ENCODE results near the gene INAFM1.

INAFM1 gene

DNA sequence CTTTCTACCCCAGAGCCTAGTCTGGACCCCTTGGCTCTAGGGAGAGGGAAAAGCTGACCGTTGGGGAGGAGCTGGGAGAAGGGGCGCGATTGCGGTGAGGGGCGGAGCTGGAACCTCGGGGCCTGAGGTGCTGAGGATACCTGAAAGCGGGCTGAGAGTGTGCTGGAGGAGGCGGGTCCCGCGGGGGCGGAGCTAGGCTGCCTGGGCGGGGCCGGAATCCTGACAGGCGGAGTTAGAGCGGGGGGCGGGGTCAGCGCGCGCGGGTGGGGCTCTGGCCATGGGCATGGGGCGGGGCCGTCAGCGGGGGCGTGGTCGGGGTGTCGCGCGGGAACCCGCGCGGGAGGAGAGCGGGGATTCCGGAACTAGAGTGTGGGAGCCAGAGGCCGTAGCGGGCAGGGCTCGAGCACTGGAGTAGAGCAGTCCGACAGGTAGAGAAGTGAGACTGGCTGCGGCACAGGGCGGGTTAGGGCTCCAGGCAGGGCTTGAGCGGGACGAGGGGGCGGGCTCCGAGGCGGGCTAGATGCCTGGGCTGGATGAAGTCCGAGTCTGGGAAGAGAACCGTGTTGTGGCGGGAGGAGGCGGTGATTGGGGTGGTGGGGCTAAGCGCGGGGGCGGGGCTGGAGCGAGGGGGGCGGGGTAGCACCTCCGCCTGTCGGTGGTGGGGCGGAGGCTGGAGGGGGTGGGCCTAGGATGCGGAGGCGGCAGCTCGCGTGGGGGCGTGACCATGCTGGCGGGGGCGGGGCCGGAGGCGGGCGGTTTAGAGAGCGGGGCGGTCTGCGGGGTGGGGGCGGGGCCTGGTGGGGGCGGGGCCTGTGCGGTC, at the start of gene INAFM1:
INAFM1 (plus strand) TSS at position 815 of the 820 bp plus-strand sequence. CDS start 35 bp downstream, outside the sequence.
- DNase-seq, result peak; percentile 95 to 100 (median 99)

DNA sequence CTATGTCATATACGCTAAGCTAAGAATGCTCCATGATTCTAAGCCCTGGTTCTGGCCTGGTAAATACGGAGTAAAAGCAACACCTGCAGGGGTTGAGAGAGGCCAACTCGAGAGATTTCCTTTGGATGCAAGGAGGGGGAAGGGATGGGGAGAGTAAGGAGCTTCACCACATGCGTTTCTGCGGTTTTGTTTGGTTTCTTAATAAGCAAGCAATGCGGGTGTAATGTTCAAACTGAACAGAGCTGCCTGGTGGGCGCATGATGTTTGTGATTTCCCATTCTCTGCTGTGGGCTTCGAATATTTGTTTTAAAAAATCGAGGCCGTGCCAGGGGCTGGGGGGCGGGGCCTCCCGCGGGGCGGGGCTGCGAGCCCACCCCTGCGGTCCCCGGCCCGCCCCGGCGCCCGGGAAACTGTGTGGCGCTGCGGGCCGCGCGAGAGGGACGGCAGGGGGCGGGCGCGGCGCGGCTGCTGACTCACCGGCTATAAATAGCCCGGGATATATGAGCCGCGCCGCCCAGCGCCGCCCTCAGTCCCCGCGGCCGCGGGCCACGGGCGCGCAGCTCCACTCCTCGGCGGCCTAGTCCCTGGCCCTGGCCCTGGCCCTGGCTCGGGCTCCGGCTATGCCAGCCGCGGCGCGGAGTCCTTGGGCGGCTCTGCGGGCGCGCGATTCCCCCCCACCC, 48.8 kb upstream of the INAFM1 start:
- DNase-seq, result peak; percentile 88 to 96 (median 95)

DNA sequence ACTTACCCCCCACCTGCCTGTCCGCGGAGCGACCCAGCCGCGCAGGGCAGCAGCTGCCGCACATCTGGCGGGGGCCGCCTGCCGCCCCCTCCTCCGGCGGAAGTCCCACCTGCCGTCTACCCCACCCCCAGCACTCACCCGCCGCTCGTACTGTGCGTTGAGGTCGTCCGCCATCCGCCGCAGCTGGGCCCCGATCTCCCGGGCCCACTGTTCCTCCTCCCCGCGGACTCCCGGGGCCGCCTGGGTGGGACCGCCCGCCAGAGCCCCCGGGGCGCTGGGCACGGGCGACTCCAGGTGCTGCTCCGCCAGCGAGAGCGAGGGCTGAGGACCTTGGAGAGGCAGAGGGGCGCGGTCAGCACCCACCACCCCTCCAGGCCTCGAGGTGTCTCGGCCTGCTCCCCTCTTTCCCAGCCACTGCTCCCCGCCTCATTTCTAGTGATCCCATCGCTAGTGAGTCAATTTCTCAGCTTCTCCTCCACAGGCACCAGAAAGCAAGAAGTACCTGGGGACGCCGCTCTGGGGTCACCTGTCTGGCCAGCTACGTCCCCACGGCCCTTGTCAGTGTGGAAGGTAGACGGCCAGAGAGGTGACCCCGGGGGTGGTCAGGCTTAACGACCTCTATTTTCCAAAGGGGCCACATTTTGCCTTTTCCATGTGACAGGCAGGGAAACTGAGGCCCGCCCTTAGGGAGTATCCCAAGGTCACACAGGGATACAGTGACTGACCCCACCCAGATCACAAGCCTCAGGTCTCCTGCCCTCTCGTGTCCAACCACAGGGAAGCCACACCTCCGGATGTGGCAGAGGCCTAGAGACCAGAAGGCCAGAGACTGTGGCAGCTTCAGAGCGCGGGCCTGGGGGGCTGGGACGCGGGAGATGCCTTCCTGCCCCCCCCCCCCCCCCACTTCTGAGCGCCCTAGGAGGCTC, 48.0 kb upstream of the INAFM1 start:
- peak; percentile 84 to 90 (median 84) for DNase-seq

DNA sequence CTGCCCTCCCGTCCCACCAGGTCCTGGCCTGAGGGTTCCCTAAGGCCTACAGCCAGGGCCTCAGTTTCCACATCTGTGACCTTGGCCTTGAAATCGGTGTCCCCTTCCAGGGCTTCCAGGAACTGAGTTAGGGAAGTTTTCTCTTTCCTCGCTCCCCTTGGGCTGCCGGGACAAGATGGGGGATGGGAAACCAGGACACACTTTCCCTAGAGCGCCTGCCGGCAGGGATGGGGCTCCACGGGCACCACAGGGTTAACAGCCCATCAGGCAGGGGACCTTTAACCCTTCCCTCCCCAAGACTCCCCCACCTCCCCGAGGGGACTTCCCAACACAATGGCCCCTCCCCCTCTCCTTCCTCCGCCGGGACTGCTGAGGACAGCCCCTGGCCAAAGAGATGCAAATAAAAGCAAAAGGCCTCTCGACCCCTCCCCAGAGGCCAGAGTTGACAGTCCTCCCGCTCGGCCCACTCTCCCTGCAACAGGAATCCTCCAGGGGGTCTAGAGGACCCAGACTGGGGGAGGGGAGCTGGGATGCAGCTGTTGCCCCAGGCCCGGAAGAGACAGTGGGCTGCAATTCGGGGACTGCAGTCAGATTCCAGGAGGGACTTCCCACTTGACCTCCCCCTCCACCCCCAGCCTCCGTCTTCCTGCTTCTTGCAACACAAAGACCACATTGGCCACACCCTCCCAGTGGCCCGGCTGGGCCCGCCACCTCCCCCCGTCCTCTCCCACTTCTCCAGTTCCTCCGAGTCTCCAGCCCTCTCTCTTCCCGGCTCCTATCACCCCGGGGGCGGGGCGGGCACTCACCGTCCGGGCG, 47.1 kb upstream of the INAFM1 start:
- peak; percentile 93 to 97 (median 93) for DNase-seq

DNA sequence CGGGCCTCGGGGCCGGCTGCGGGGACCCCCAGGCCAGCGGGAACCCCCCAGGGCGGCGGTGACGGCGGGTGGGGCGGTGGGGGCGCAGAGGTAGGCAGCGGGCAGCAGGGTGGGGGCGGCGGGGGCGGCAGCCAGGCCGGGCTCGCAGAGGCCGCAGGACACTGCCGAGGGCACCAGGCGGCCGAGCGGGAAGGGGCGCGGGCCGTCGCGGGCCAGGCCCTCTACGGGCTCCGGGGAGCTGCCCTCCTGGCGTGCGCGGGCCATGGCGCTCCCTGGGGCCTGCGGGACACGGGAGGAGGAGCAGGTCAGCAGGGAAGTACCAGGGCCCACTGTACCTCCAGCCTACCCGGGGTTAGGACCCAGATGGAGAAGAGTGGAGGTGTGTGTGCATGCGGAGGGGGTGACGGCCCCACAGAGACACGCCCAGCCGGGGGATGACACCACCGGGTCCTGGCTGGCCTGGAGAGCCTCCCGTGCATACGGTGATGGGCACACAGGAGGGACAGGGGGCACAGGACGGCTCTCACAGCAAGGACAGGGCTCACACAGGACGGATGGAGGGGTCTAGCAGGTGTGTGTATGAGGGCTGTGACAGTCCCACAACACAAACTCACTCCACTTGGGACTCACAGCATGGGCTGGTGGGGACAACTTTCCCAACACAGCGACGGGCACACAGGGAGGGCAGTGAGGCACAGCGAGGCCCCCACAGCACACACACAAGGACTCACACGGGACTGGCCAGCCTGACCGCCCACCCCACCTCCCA, 46.3 kb upstream of the INAFM1 start:
- DNase-seq, result peak in 1 of 3 donors; percentile 47

DNA sequence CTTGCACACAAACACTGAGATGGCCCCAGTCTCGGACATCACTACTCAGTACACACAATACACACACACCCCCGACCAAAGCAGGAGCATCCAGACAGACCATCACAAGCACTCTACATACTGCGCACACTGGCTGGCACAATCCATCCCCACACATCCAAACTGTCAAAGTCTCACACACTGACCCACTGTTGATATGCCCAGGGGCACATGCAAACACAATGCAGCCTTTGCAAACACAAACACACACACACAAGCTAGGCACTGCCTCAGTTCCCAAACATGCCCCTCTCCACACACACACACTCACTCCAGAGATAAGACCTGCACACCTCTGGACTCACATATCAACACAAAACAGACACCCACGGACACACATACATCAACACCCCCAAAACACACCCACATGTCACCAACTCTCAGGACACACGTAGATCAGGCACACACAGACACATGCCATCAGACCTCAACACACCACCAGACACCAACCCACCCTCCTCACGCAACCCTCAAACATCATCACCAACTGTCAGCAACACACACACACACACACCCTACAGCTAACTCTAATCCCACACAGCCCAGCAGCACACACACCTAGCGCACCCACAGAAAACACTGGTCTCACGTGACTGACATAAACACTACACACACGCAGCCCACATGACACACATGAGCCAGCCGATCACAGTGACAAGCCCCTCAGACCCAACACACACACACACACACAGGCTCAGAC, 45.6 kb upstream of the INAFM1 start:
- DNase-seq, result peak in 2 of 3 donors; percentile 22 to 37

DNA sequence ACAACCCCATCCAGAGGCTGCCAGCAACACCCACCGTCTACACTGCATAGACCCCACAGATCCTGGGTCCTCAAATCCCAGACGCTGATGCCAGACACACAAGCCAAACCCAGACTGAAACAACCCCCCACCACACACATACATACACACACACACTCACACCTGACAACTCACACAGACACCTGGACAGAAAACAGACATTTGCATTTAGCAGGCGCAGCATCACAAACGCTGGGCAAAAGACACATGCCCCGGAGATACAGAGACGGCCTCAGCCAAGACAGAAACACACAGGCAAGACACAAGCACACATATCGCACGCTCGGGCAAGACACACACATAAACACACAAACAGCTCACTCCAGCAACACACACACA, 45.0 kb upstream of the INAFM1 start:
- DNase-seq, result no peak

DNA sequence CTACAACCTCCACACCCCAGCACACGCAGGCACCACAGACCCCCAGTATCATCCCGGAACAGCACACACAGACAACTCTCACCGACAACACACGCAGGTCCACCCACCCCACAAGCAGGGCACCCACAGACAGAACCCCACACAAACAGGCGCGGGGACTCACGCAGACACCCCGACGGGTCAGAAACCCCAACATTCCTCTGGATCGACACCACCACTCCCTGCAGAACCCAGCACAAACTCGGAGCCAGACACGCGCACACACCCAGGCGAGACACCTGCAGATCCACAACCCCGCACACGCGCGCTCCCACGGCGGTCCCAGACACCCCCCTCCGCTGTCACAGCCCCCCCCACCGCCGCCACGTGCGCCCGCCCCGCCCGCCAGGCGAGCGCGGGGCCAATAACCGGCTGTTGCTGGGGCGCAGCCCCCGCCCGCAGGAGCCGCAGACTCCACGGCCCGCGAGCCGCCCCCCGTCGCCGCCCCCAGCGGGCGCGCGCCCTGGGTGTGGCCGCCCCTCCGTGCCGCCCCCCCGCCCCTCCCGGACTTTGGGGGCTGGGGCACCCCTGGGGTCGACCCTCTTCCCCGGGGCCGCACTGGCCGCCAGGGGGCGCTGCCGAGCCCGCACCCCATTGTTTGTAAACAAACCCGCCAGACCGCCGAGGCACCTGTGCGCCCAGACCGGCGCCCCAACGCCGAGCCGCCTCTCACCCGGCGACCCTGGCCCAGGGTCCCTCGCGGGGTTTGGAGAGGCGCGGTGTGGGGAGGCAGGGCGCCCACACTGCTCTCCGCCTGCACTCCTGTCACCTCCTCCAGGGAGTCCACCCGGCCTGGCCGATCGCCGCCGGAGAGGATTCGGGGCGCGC, 44.4 kb upstream of the INAFM1 start:
- peak; percentile 57 to 81 (median 64) for DNase-seq

DNA sequence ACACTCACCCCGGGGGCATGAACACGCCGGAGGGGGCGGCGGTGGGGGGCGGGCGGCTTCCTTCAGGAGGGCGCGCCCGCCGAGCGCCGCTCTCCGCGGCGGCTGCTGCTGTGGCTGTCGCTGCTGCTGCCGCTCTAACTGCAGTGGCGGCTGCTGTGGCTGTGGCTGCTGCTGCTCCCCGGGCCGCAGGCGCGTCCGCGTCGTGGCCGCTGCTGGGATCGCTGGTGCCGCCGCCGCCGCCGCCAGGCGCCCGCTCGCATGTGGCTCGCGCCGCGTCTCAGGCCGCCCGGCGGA, 43.8 kb upstream of the INAFM1 start, which contains the start of gene BBC3:
BBC3 (minus strand) TSS at position 279 of the 294 bp plus-strand sequence. CDS start 2,768 bp downstream, outside the sequence.
- no peak for DNase-seq

DNA sequence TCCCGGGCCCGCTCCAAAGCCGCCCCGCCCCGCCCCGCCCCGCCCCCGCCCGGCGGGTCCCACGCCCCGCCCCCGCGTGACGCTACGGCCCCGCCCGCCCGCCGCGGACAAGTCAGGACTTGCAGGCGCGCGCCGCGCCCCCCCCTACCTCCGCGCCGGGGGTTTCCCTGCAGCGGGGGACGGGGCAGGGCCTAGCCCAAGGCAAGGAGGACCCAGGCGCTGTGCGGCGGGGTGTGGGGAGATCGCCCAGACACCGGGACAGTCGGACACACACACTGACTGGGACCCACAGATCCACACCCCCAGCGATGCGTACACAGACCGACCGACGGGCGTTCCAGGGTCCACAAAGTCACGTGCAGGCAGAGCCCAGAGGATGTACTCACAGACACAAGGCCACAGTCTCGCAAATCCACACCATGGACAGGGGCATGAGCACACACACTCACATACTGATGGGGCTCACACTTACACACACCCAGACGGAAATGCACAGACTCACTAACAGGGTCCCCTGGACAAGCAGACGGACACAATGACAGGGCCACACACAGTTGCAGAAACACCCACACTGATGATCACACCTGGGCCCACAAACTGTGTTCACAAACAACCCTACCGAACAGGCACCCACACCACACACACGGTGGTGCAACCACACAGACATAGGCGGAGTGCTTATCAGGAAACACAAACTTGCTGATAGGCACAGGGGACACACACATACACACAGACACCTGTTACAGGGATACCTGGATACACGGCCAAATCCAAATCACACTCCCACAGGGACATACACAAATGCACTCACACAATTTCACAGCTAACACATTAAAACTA, 43.2 kb upstream of the INAFM1 start:
- peak; percentile 91 to 99 (median 96) for DNase-seq

DNA sequence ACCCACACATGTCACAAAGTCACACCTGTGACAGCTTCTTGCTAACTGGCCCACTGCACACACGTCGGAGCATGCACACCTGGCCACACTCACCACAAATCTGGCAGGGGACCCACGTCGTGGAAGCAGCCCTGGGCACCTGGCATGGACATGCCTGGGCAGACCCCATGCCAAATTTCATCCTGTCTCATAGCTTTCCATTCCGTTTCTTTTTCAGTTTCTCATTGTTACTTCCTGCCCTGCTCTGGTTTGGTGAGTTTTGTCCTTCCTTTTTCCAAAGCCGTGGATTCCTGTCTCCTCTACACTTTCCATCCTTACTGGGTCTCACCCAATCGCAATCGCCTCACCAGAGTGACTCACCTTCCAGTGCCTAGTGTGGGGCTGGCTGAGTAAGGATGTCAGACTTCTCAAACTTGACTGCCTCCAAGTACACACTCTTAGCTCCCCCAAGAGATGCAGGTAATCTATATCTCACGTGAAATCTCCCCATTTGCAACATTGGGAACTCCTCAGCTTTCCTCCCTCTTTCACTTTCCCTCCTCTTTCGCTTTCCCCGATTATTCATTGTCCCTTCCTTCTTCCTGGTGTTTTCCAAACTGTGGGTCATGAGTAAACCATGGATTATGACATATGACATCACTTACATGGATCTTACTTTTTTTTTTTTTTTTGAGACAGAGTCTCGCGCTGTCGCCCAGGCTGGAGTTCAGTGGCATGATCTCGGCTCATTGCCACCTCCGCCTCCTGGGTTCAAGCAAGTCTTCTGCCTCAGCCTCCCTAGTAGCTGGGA, 42.1 kb upstream of the INAFM1 start:
- peak; percentile 88 to 96 (median 91) for DNase-seq

DNA sequence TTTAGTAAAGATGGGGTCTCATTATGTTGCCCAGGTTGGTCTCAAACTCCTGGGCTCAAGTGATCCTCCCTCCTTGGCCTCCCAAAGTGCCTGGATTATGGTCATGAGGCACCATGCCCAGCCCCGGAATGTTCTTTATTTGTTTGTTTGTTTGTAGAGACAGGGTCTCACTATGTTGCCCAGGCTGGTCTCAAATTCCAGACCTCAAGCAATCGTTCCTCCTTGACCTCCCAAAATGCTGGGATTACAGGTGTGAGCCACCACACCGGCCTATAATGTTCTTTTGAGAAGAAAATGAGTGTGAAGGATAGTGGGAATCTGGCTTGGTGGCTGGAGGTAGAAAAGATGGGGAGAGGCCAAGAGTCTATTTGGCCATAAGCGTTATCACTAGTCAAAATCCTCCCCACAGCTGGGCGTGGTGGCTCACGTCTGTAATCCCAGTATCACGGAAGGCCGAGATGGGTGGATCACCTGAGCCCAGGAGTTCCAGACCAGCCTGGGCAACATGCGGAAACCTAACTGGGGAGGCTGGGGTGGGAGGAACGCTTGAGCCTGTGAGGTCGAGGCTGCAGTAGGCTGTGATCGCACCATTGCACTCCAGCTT, 38.5 kb upstream of the INAFM1 start:
- DNase-seq, result no peak

DNA sequence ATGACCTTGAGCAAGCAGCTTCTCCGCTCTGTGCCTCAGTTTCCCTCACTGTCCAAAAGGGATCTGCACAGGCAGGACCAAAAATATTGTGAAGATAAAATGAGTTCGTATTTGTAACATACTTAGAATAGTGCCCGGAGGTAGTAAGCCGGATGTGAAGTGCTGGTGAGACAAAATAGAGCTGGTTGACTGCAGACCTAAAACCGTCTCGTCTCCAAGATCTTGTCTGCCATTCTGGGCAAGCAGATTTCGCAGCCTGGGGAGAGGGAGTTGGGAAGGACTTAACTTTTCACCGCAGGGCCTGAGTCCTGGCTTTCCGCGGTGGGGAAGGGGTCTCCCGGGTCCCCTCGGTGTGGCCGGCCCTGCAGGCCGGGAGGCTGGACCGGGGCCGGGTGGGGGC, 35.5 kb upstream of the INAFM1 start:
- DNase-seq, result no peak

DNA sequence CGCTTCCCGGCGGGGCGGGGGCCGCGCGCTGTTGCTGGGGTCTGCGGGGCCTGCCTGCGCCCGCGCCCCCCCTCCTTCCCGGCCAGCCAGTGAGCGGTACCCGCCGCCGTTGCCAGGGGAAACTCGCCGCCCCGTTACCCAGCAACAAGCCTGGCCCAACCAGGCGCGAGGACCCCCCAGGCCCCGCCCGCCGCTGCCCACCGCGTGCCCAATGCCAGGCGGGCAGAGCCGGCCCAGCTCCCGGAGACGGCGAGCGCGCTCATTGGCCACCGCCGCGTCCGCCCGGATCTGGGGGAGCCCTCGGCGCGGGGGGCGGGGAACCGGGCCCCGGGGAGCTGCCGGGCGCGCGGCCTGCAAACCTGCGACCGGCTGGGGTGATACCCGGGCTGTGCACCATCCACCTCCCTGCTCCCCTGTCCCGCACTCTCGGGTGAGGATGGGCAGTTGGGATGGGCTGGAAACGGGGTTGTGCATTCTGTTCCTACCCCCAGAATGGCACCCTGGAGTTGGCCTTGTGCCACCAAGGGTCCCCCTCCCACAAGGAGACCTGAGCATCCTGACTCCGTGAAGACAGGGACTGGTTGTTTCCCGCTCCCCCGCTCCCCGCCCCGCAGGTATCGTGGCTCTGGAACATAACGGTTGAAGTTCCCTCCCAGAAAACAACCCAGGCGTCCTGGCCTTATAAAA, 34.9 kb upstream of the INAFM1 start:
- peak in 1 of 3 donors; percentile 39 for DNase-seq

DNA sequence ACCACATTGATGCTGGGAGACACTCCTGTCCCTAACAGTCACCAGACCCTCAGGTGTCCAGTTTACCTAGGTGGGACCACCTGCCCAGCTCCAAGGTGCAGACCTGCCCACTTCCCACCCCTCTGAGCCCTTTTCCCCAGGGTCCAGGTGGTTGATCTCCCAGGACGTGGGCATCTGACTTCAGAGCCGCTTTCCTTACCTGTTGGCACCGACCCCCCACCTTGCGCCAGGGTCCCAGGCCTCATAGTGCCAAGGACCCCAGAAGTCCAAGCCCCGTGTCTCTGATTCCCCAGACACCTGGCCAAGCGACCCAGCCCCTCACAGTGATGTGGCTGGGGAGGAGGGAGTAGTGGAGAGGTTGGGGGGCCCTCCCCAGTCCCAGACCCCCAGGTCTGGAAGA, 34.1 kb upstream of the INAFM1 start:
- DNase-seq, result no peak

All from suppressor macrophage treated with lipopolysaccharide for 1 hour (primary cell).